GM12878 (cell line): ENCODE data around the gene NISCH. TPM values are rescaled to one million over a fixed set of nuclear protein-coding genes. Genes with fewer than 3 reads are reported as not detected.

Source experiments
- ATAC-seq: fragments of 200-7000 bp; cut with Tn5 transposase; 3 replicates; pipeline ENCODE4 v1.9.1; 2020; ENCODE audit warnings: mild to moderate bottlenecking, moderate library complexity
- BruUV-seq: library from RNA; stranded (reverse); fragments of 400-500 nt; replicated peaks from 2 replicates; lab custom pipeline; 2021; lab: Mats Ljungman, UMichigan
- CTCF ChIA-PET: fragments of 300-600 bp; sonication (Branson Sonifier 250); formaldehyde crosslinking; extraction: SDS; loops from one replicate; lab custom pipeline; 2021; ENCODE audit warnings: inconsistent platforms; lab: Yijun Ruan, JAX
- POLR2A ChIA-PET: fragments of 350-600 bp; formaldehyde crosslinking; extraction: SDS; loops from one replicate; lab custom pipeline; 2021; ENCODE audit warnings: inconsistent platforms; lab: Charles Lee
- RAD21 ChIA-PET: fragments of 300-600 bp; sonication (Branson Sonifier 250); formaldehyde crosslinking; loops from one replicate; lab custom pipeline; 2023; ENCODE audit warnings: antibody characterized with exemption; ENCODE audit not compliant: unreplicated experiment; lab: Charles Lee
- SMC1A ChIA-PET: fragments of 300-600 bp; sonication (Branson Sonifier 250); formaldehyde crosslinking; loops from one replicate; lab custom pipeline; 2023; ENCODE audit not compliant: unreplicated experiment, uncharacterized antibody; lab: Charles Lee
- DNase-seq: peaks from one replicate; pipeline ENCODE4 v3.0.0-alpha.2; 2011; ENCODE audit warnings: low read depth, low spot score
- FAIRE-seq: peaks from 3 replicates; lab custom pipeline; 2011; peaks lifted over from hg19 to GRCh38; lab: Jason Lieb, UNC
- H2AFZ ChIP-seq: 2 replicates; pipeline ENCODE4 v1.6.0; 2011; ENCODE audit warnings: low read depth, low read length, control low read depth; ENCODE audit not compliant: control insufficient read depth
- H3K27ac ChIP-seq: 2 replicates; pipeline ENCODE4 v1.5.1; 2011; ENCODE audit warnings: control low read depth; ENCODE audit not compliant: control insufficient read depth, insufficient read depth
- H3K27me3 ChIP-seq, 2 experiments: replicated peaks in 1 of 2; 2 replicates each; pipeline versions ENCODE4 v1.6.0 to v1.6.1; 2011; ENCODE audit warnings: low read length in 1 of 2; ENCODE audit not compliant: control insufficient read depth in 2 of 2, insufficient read depth in 2 of 2
- H3K36me3 ChIP-seq, 2 experiments: 2 replicates each; pipeline ENCODE4 v1.5.1; 2011; ENCODE audit warnings: low read length in 1 of 2; ENCODE audit not compliant: control insufficient read depth in 2 of 2, insufficient read depth in 2 of 2
- H3K4me1 ChIP-seq: 2 replicates; pipeline ENCODE4 v1.6.1; 2011; ENCODE audit warnings: mild to moderate bottlenecking, low read length, moderate library complexity, mixed read lengths; ENCODE audit not compliant: control insufficient read depth, insufficient read depth
- H3K4me2 ChIP-seq: 2 replicates; pipeline ENCODE4 v1.6.0; 2011; ENCODE audit warnings: control low read depth; ENCODE audit not compliant: control insufficient read depth, insufficient read depth
- H3K4me3 ChIP-seq: fragments of 200-600 bp; sonication (generic); 2 replicates; pipeline ENCODE4 v1.5.1; 2016
- H3K79me2 ChIP-seq: 2 replicates; pipeline ENCODE4 v1.6.0; 2011; ENCODE audit warnings: low read length; ENCODE audit not compliant: control insufficient read depth, insufficient read depth
- H3K9ac ChIP-seq: 2 replicates; pipeline ENCODE4 v1.8.0; 2011; ENCODE audit warnings: low read length, control low read depth, mixed read lengths; ENCODE audit not compliant: control insufficient read depth, insufficient read depth
- H3K9me3 ChIP-seq: replicated peaks from 3 replicates; pipeline ENCODE4 v1.5.1; 2011; ENCODE audit warnings: mild to moderate bottlenecking, low read length; ENCODE audit not compliant: control insufficient read depth, insufficient read depth
- H4K20me1 ChIP-seq: 2 replicates; pipeline ENCODE4 v1.6.0; 2011; ENCODE audit not compliant: control insufficient read depth, insufficient read depth
- CREB1 ChIP-seq: IDR thresholded peaks from 2 replicates; pipeline ENCODE4 v1.6.1; 2012; ENCODE audit warnings: low read depth, mild to moderate bottlenecking, inconsistent platforms
- CUX1 ChIP-seq: IDR thresholded peaks from 2 replicates; pipeline ENCODE4 v1.6.1; 2012; ENCODE audit warnings: improper control_type of control experiment, low read depth, low read length; ENCODE audit not compliant: insufficient replicate concordance
- E4F1 ChIP-seq: fragments of 450-650 bp; IDR thresholded peaks from 2 replicates; pipeline ENCODE4 v1.6.1; 2018; ENCODE audit warnings: borderline replicate concordance, mild to moderate bottlenecking; ENCODE audit not compliant: partially characterized antibody
- FOXM1 ChIP-seq: IDR thresholded peaks from 2 replicates; pipeline ENCODE4 v1.6.1; 2012; ENCODE audit warnings: low read depth, mild to moderate bottlenecking, inconsistent platforms, low read length, moderate library complexity
- LARP7 ChIP-seq: fragments of 450-650 bp; IDR thresholded peaks from 2 replicates; pipeline ENCODE4 v1.6.1; 2017; ENCODE audit warnings: mild to moderate bottlenecking
- MXI1 ChIP-seq: fragments of 150-350 bp; IDR thresholded peaks from 2 replicates; pipeline ENCODE4 v1.6.1; 2011; ENCODE audit warnings: low read depth, mild to moderate bottlenecking, inconsistent platforms, low read length, improper control_type of control experiment
- NBN ChIP-seq: fragments of 450-650 bp; IDR thresholded peaks from 2 replicates; pipeline ENCODE4 v1.6.1; 2016
- NKRF ChIP-seq: fragments of 450-650 bp; conservative IDR thresholded peaks from 2 replicates; pipeline ENCODE4 v1.6.1; 2017; ENCODE audit warnings: mild to moderate bottlenecking, moderate library complexity
- POLR2AphosphoS5 ChIP-seq: IDR thresholded peaks from 2 replicates; pipeline ENCODE4 v1.6.1; 2011; ENCODE audit warnings: mild to moderate bottlenecking, low read length, inconsistent platforms
- RELA ChIP-seq: fragments of 450-650 bp; IDR thresholded peaks from 2 replicates; pipeline ENCODE4 v1.8.0; 2014; ENCODE audit warnings: borderline replicate concordance; ENCODE audit not compliant: partially characterized antibody
- STAT1 ChIP-seq: fragments of 450-650 bp; conservative IDR thresholded peaks from 2 replicates; pipeline ENCODE4 v1.6.1; 2014; ENCODE audit warnings: antibody characterized with exemption, mild to moderate bottlenecking
- TCF12 ChIP-seq: IDR thresholded peaks from 2 replicates; pipeline ENCODE4 v1.6.1; 2011; ENCODE audit warnings: low read depth, mild to moderate bottlenecking, low read length
- WRNIP1 ChIP-seq: IDR thresholded peaks from 2 replicates; pipeline ENCODE4 v1.6.1; 2011; ENCODE audit warnings: low read depth, low read length, improper control_type of control experiment, borderline replicate concordance
- WGBS: methylation state at CpG from one replicate; pipeline ENCODE4 v1.1.6; 2016; ENCODE audit warnings: low lambda C conversion rate; ENCODE audit not compliant: insufficient replicate concordance, insufficient coverage; ENCODE audit errors: missing lambda C conversion rate; 5-methylcytosine and 5-hydroxymethylcytosine counted together
- in situ Hi-C: fragments of 300-500 bp; cut with MboI; formaldehyde crosslinking; loops from 9 replicates; pipeline ENCODE4 v1.14.3; 2018; ENCODE audit warnings: mixed read lengths
- intact Hi-C: fragments of 100-400 bp; cut with micrococcal nuclease; formaldehyde crosslinking; loops from one replicate; pipeline ENCODE4 v1.14.2; 2022; ENCODE audit not compliant: unreplicated experiment
- polyA plus RNA-seq, 11 experiments: library from polyadenylated mRNA; depleted of rRNA in 4 of 11; unstranded in 6 of 11; stranded (reverse) in 5 of 11; fragments of >200 nt; fragmentation: Nextera tagmentation in 4 of 11; fragmentation: Illumina TruSeq in 1 of 11; extraction: Ambion mirVana in 4 of 11; extraction: Trizol in 1 of 11; gene quantifications; 1 replicate in 1 of 11; 2 replicates in 10 of 11; pipeline versions ENCODE4 v1.2.1 to v1.2.3, GENCODE V29; 2011 to 2016; ENCODE audit warnings: inconsistent platforms in 2 of 11, missing spikeins in 2 of 11, low read depth in 1 of 11
- total RNA-seq, 4 experiments: library from RNA; depleted of rRNA in 3 of 4; stranded (reverse); fragments of >200 nt in 3 of 4; fragmentation: Illumina TruSeq in 1 of 4; extraction: Trizol in 1 of 4; gene quantifications; 2 replicates each; pipeline versions ENCODE4 v1.2.1 to v1.2.3, GENCODE V29; 2013 to 2021

NISCH gene
- total and polyA plus RNA-seq, 10 of the 15 experiments (the other 5 are each of a cell fraction or from before 2014, with no cell fraction given): 0.76 to 52.5 (median 24.6) TPM

- Histone ChIP-seq H3K9me3 (no peaks in the 10 kb centered on the region), H3K79me2 (no peaks in the 10 kb centered on the region), H3K36me3 (peaks cover 16 to 24% of the 10 kb centered on the region in 2 experiments), H3K27ac (no peak overlapping the region), H4K20me1 (no peaks in the 10 kb centered on the region), H3K4me2 (no peak overlapping the region), H3K4me3 (no peak overlapping the region), H3K27me3 (no peaks in the 10 kb centered on the region), H2AFZ (no peak overlapping the region), H3K9ac (no peak overlapping the region), H3K4me1 (no peaks in the 10 kb centered on the region)
- CTCF ChIA-PET: interaction anchor here (0.5 to 1.3 kb wide), 5 partner anchors 12 to 221 kb away, joined by 3 to 5 read pairs (median 4); no protein-coding TSS in a partner anchor
- ATAC-seq (no peak), FAIRE-seq (no peak), DNase-seq (no peak)
- POLR2A ChIA-PET: interaction anchor here (0.8 kb wide), 1 partner anchor 9 kb away, joined by 3 read pairs; no protein-coding TSS in a partner anchor
- BruUV-seq: no TSS peak
- in situ Hi-C loops (no loop called here), intact Hi-C loops (no loop called here)
- SMC1A ChIA-PET: no interaction called here
- WGBS: 92% methylated on average over 4 of the region's 4 CpGs
- RAD21 ChIA-PET: no interaction called here
- TF ChIP-seq MXI1 (no peak), LARP7 (no peak), NBN (no peak), CUX1 (no peak), NKRF (no peak), RELA (no peak), STAT1 (no peak), WRNIP1 (no peak), POLR2AphosphoS5 (no peak), CREB1 (no peak), TCF12 (no peak), FOXM1 (no peak), E4F1 (no peak)
These were observed 15.5 kb downstream of the NISCH start for GRCh38 chr3:52470920-52471319.
